Upper lobe of right lung (tissue), 1 donor: Measurements from ENCODE around the gene IFNA8. TPM values are rescaled to one million over a fixed set of nuclear protein-coding genes. Genes with fewer than 3 reads are reported as not detected.

ENCODE experiments used
- ATAC-seq: fragments of 200-7000 bp; cut with Tn5 transposase; one replicate; pipeline ENCODE4 v1.9.1; 2020; ENCODE audit warnings: mild to moderate bottlenecking, moderate library complexity
- DNase-seq: peaks from one replicate; pipeline ENCODE4 v3.0.0-alpha.2; 2020
- H3K27ac ChIP-seq: fragments of 200-600 bp; one replicate; pipeline ENCODE4 v1.8.0; 2022
- H3K27me3 ChIP-seq: fragments of 200-600 bp; one replicate; pipeline ENCODE4 v1.8.0; 2022; ENCODE audit warnings: mild to moderate bottlenecking
- H3K36me3 ChIP-seq: fragments of 200-600 bp; one replicate; pipeline ENCODE4 v1.8.0; 2022
- H3K4me1 ChIP-seq: fragments of 200-600 bp; one replicate; pipeline ENCODE4 v1.8.0; 2022
- H3K4me3 ChIP-seq: fragments of 200-600 bp; one replicate; pipeline ENCODE4 v1.8.0; 2022; ENCODE audit warnings: mild to moderate bottlenecking
- H3K9me3 ChIP-seq: fragments of 200-600 bp; one replicate; pipeline ENCODE4 v1.8.0; 2022
- CTCF ChIP-seq: fragments of 200-600 bp; IDR thresholded peaks from one replicate; pipeline ENCODE4 v1.8.0; 2022; ENCODE audit warnings: antibody characterized with exemption
- intact Hi-C: fragments of 100-400 bp; cut with DNase I; formaldehyde crosslinking; loops from one replicate; pipeline ENCODE4 v1.11.0; 2022
- total RNA-seq: library from RNA; stranded (reverse); fragmentation: NEBNext Ultra II Directional; extraction: Animal tissue kit (Norgen Biotek cat#: 25700); gene quantifications from one replicate; pipeline ENCODE4 v1.2.1, GENCODE V29; 2021
- donor health status: DM: no; HTN: yes; CAD: no; lungs with severe emphysema.

Gene IFNA8
- total RNA-seq, 1 donor from 2014 or later: not detected

GRCh38 chr9:21383627-21384026 is 25.3 kb upstream of the IFNA8 start:
- no peaks in the 10 kb centered on the region for H3K9me3 ChIP-seq
- peaks cover 41% of the 10 kb centered on the region for H3K27me3 ChIP-seq
- H3K4me3 ChIP-seq: no peak overlapping the region
- no peaks in the 10 kb centered on the region for H3K36me3 ChIP-seq
- H3K4me1 ChIP-seq: no peaks in the 10 kb centered on the region
- no peak for ATAC-seq
- no peak overlapping the region for H3K27ac ChIP-seq
- TF ChIP-seq CTCF: no peak
- intact Hi-C loops: no loop called here
- DNase-seq: no peak

- Histone ChIP-seq H3K4me1 (no peaks in the 10 kb centered on the region), H3K4me3 (no peak within 1 kb of the TSS), H3K27me3 (peaks cover 44% of the 10 kb centered on the region), H3K27ac (no peak within 1 kb of the TSS), H3K9me3 (no peaks in the 10 kb centered on the region), H3K36me3 (no peaks in the 10 kb centered on the region)
- intact Hi-C loops: no loop called here
- DNase-seq (no peak), ATAC-seq (peak; percentile 29)
- TF ChIP-seq CTCF: no peak
Measured at GRCh38 chr9:21385131-21385670, 23.7 kb upstream of the IFNA8 start, which contains the start of gene IFNA2. Gene IFNA2, minus strand, starts transcription at chr9:21385398. Its CDS starts 69 bp downstream, at chr9:21385329.

- Histone ChIP-seq H3K36me3 (no peaks in the 10 kb centered on the region), H3K27me3 (peaks cover 73% of the 10 kb centered on the region), H3K4me3 (no peak overlapping the region), H3K9me3 (no peaks in the 10 kb centered on the region), H3K27ac (no peak overlapping the region), H3K4me1 (no peaks in the 10 kb centered on the region)
- no peak for TF ChIP-seq CTCF
- peak; percentile 43 for ATAC-seq
- DNase-seq: no peak
- intact Hi-C loops: no loop called here
Measured at GRCh38 chr9:21392270-21392669, 16.6 kb upstream of the IFNA8 start.

- peak; percentile 85 for ATAC-seq
- intact Hi-C loops: no loop called here
- H3K27me3 ChIP-seq: peaks cover 56% of the 10 kb centered on the region
Measured at GRCh38 chr9:21395778-21396717, 12.9 kb upstream of the IFNA8 start.

DNA sequence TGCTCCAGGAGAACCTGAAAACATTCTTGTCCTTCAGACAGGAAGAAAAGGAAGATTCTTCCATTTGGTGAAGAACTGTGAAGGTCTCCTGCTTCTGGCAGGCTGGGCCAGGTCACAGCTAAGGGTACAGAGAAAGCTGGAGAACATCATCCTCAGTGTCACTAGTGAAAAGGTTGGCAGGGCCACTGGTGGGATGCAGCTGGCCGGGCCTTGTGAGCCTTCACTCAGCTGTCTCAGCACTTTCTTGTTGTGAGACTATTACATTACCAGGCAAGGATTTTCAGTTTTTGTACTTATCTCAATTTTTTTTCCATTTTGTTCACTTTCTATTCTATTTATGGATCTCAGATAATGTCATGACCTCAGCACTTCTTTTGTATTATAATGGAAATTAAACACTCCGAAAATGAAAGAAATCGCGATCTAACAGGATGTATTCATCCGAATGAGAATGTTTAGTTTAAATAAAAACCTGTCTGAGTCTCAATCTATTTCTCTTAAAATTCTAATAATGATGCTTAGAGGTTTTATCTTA is 9.9 kb upstream of the IFNA8 start:
- H3K27ac ChIP-seq: no peak overlapping the region
- no peaks in the 10 kb centered on the region for H3K9me3 ChIP-seq
- TF ChIP-seq CTCF: no peak
- H3K4me1 ChIP-seq: peaks cover 9% of the 10 kb centered on the region
- H3K36me3 ChIP-seq: no peaks in the 10 kb centered on the region
- intact Hi-C loops: no loop called here
- ATAC-seq (no peak), DNase-seq (no peak)
- H3K4me3 ChIP-seq: no peak overlapping the region
- peaks cover 61% of the 10 kb centered on the region for H3K27me3 ChIP-seq

More at GRCh38 chr9:21395778-21396717, 12.9 kb upstream of the IFNA8 start:
- Histone ChIP-seq H3K27ac (no peak overlapping the region), H3K9me3 (no peaks in the 10 kb centered on the region), H3K4me1 (no peaks in the 10 kb centered on the region), H3K36me3 (no peaks in the 10 kb centered on the region), H3K4me3 (peak overlapping the region; percentile 50)
- TF ChIP-seq CTCF: peak; percentile 79
- DNase-seq: peak; percentile 73
